Measurements from ENCODE around the gene SBF1.

Gene SBF1

GRCh38 chr22:50467341-50467740, 7.5 kb downstream of the SBF1 start:
- DNase-seq, result no peak

GRCh38 chr22:50465066-50465930, 9.5 kb downstream of the SBF1 start:
- DNase-seq, result no peak

GRCh38 chr22:50464451-50464850, 10.4 kb downstream of the SBF1 start:
- DNase-seq, result no peak

GRCh38 chr22:50463188-50463900, 11.5 kb downstream of the SBF1 start:
- DNase-seq, result no peak

- DNase-seq, result no peak
These were observed 12.8 kb downstream of the SBF1 start for GRCh38 chr22:50461979-50462540.

GRCh38 chr22:50461536-50461935, 13.3 kb downstream of the SBF1 start:
- no peak for DNase-seq

GRCh38 chr22:50460938-50461337, 13.9 kb downstream of the SBF1 start:
- DNase-seq, result no peak

GRCh38 chr22:50459496-50460140, 15.2 kb downstream of the SBF1 start:
- DNase-seq, result no peak

- no peak for DNase-seq
These were observed 15.8 kb downstream of the SBF1 start for GRCh38 chr22:50459016-50459415.

GRCh38 chr22:50456466-50457234, 18.2 kb downstream of the SBF1 start:
- DNase-seq, result no peak

- DNase-seq, result no peak
These were observed 18.8 kb downstream of the SBF1 start for GRCh38 chr22:50456026-50456425.

GRCh38 chr22:50455201-50455600, 19.6 kb downstream of the SBF1 start:
- DNase-seq, result no peak

GRCh38 chr22:50454556-50455075, 20.2 kb downstream of the SBF1 start:
- DNase-seq, result no peak

- DNase-seq, result no peak
These were observed 22.2 kb downstream of the SBF1 start for GRCh38 chr22:50452649-50453048.

GRCh38 chr22:50447576-50448551, 27.0 kb downstream of the SBF1 start:
- no peak for DNase-seq

- DNase-seq, result no peak
These were observed 27.9 kb downstream of the SBF1 start for GRCh38 chr22:50446708-50447575.

GRCh38 chr22:50445880-50446707, 28.7 kb downstream of the SBF1 start:
- DNase-seq, result no peak

- DNase-seq, result no peak
These were observed 29.6 kb downstream of the SBF1 start for GRCh38 chr22:50445071-50445879.
